Liver (tissue), 3 donors: ENCODE measurements around the gene TRIM9.

Experiments
- CTCF ChIP-seq: fragments of 150-350 bp; IDR thresholded peaks from 2 replicates; pipeline ENCODE4 v1.5.1; 2017; ENCODE audit warnings: improper control_type of control experiment, low read depth, low read length; ENCODE audit not compliant: missing input control
- EGR1 ChIP-seq, 2 donors: IDR thresholded peaks; 2 replicates each; pipeline ENCODE4 v1.6.1; 2016 to 2018; ENCODE audit warnings: antibody characterized with exemption in 2 of 2, low read depth in 2 of 2
- GABPA ChIP-seq, 2 donors: IDR thresholded peaks in 1 of 2; conservative IDR thresholded peaks in 1 of 2; 2 replicates each; pipeline ENCODE4 v1.6.1; 2016; ENCODE audit warnings: antibody characterized with exemption in 2 of 2, mild to moderate bottlenecking in 1 of 2, moderate library complexity in 1 of 2
- HNF4A ChIP-seq, 2 donors: conservative IDR thresholded peaks; 2 replicates each; pipeline ENCODE4 v1.6.1; 2016; ENCODE audit warnings: antibody characterized with exemption in 2 of 2, mild to moderate bottlenecking in 2 of 2
- JUND ChIP-seq, 2 donors: IDR thresholded peaks; 2 replicates each; pipeline ENCODE4 v1.6.1; 2016; ENCODE audit warnings: antibody characterized with exemption in 2 of 2
- RAD21 ChIP-seq, 2 donors: IDR thresholded peaks; 2 replicates each; pipeline ENCODE4 v1.6.1; 2016; ENCODE audit warnings: antibody characterized with exemption in 2 of 2, mild to moderate bottlenecking in 2 of 2
- SP1 ChIP-seq: IDR thresholded peaks from 2 replicates; pipeline ENCODE4 v1.6.1; 2018; ENCODE audit warnings: antibody characterized with exemption, mild to moderate bottlenecking
- TAF1 ChIP-seq: conservative IDR thresholded peaks from 2 replicates; pipeline ENCODE4 v1.6.1; 2016; ENCODE audit warnings: antibody characterized with exemption, mild to moderate bottlenecking
- YY1 ChIP-seq: IDR thresholded peaks from 2 replicates; pipeline ENCODE4 v1.6.1; 2016; ENCODE audit warnings: antibody characterized with exemption, mild to moderate bottlenecking
- TF ChIP-seq, protein P1 (sequence below): IDR thresholded peaks from 2 replicates; pipeline ENCODE4 v1.6.1; 2016; ENCODE audit warnings: antibody characterized with exemption
- TF ChIP-seq, protein P2 (sequence below): IDR thresholded peaks from 2 replicates; pipeline ENCODE4 v1.6.1; 2016; ENCODE audit warnings: antibody characterized with exemption
- TF ChIP-seq, protein P3 (sequence below): IDR thresholded peaks from 2 replicates; pipeline ENCODE4 v1.6.1; 2016; ENCODE audit warnings: antibody characterized with exemption
- donor health status: healthy.
- donor health status: healthy.

DNA sequence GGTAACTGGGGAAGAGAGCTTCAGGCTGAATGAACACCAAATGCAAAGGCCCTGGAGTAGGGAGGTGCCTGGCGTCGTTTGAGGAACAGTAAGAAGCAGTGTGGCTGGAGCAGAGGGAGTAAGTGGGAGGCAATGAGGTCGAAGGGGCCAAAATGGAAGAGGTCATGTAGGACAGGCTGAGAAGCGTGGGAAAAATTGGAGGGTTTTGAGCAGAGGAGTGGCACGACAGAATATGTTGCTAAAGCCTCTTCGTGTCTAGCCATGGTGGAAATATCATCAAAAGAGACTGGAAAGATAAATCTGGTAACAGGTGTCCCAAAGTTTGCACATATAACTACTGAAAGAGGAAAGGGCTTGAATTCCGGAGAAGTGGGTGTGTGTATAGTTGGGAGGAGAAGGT lies 1.9 kb downstream of the TRIM9 start:
- no peak for TF ChIP-seq CTCF
- TF ChIP-seq RAD21 (IDR thresholded peaks at IDR 0.05) = no peak
- TF ChIP-seq, protein P1, sequence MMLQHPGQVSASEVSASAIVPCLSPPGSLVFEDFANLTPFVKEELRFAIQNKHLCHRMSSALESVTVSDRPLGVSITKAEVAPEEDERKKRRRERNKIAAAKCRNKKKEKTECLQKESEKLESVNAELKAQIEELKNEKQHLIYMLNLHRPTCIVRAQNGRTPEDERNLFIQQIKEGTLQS = no peak
- no peak for TF ChIP-seq HNF4A (conservative IDR thresholded peaks at IDR 0.05)
- TF ChIP-seq JUND (IDR thresholded peaks at IDR 0.05) = no peak
- TF ChIP-seq, protein P2, sequence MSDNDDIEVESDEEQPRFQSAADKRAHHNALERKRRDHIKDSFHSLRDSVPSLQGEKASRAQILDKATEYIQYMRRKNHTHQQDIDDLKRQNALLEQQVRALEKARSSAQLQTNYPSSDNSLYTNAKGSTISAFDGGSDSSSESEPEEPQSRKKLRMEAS = no peak
- TF ChIP-seq YY1 = no peak
- no peak for TF ChIP-seq TAF1
- TF ChIP-seq GABPA (IDR thresholded peaks at IDR 0.05 in 1 of 2, conservative IDR thresholded peaks at IDR 0.05 in 1 of 2) = no peak
- TF ChIP-seq, protein P3, sequence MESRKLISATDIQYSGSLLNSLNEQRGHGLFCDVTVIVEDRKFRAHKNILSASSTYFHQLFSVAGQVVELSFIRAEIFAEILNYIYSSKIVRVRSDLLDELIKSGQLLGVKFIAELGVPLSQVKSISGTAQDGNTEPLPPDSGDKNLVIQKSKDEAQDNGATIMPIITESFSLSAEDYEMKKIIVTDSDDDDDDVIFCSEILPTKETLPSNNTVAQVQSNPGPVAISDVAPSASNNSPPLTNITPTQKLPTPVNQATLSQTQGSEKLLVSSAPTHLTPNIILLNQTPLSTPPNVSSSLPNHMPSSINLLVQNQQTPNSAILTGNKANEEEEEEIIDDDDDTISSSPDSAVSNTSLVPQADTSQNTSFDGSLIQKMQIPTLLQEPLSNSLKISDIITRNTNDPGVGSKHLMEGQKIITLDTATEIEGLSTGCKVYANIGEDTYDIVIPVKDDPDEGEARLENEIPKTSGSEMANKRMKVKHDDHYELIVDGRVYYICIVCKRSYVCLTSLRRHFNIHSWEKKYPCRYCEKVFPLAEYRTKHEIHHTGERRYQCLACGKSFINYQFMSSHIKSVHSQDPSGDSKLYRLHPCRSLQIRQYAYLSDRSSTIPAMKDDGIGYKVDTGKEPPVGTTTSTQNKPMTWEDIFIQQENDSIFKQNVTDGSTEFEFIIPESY = no peak
- no peak for TF ChIP-seq SP1
- no peak for TF ChIP-seq EGR1 (IDR thresholded peaks at IDR 0.05; ENCODE audit: low read depth in 2 of 2)
